Stimulated activated CD8-positive, alpha-beta memory T cell treated with anti-CD3 and anti-CD28 coated beads, Interleukin-4, amount 100 ng/mL, for 24 hours (primary cell): Measurements from ENCODE around the gene RPS15.
"Not testable (repeated sequence)": the region's sequence is repeated elsewhere in the genome, so short reads cannot be mapped to it uniquely, and the experiment has no call there.

Experiments used
- DNase-seq: peaks from one replicate; pipeline ENCODE4 v3.0.0-alpha.2; 2020; ENCODE audit warnings: low read depth

RPS15 gene

GRCh38 chr19:1470305-1471009, 32.3 kb downstream of the RPS15 start:
- DNase-seq: peak; percentile 60

DNA sequence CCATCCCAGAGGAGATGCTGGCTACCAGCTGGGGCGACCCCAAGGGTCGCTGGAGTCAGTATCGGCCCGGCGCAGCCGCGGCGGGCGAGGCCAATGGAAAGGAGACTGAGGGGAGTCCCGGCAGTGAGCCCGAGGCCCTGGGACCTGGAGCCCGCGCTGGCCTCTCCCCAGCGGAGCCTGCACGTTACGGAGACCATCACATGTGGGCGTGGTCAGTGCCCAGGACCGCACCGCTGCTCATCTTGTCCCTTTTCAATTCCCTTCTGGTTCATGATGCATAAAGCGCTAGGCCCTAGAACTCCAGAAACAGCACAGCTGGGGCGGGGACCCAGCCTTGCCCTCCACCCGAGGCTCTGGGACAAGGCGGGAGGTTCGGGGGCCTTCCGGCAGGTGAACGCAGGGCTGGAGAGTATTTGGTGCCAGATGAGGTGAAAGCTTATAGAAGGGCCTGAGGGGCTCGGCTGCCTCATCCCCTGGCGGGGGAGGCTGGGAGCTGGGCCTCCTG, 32.9 kb downstream of the RPS15 start:
- no peak for DNase-seq

- DNase-seq: no peak
These were observed 33.4 kb downstream of the RPS15 start for GRCh38 chr19:1471515-1472160.

GRCh38 chr19:1472231-1473084, 34.3 kb downstream of the RPS15 start:
- DNase-seq: no peak

GRCh38 chr19:1473085-1473851, 35.1 kb downstream of the RPS15 start:
- no peak for DNase-seq

- no peak for DNase-seq
These were observed 36.0 kb downstream of the RPS15 start for GRCh38 chr19:1474011-1474764.

DNA sequence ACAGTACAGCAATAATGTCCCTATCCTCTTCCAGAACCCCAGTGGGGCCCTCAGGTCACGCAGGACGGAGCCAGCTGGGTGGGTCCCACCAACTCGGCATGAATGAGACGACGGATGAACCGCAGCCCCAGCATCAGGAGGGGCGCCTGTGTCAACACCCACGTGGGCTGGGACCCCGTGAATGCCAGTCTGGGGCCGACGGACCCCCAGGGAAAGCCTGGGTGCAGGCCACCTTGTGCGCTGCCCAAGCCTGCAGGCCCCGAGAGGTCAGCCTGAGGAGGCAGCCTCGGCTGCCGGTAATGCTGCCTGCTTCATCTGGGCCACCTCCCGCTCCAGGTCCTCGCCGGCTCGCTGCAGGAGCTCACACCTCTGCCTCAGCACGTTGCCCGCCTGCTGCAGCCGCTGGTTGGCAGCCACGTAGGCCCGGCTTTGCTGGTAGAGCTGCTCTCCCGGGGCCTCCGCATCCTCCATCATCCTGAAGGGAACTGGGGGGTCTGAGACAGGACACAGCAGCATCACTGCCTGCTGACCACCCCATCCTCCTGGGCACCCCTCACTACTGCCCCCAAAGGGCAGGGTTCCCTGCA, 36.7 kb downstream of the RPS15 start:
- DNase-seq: no peak

DNA sequence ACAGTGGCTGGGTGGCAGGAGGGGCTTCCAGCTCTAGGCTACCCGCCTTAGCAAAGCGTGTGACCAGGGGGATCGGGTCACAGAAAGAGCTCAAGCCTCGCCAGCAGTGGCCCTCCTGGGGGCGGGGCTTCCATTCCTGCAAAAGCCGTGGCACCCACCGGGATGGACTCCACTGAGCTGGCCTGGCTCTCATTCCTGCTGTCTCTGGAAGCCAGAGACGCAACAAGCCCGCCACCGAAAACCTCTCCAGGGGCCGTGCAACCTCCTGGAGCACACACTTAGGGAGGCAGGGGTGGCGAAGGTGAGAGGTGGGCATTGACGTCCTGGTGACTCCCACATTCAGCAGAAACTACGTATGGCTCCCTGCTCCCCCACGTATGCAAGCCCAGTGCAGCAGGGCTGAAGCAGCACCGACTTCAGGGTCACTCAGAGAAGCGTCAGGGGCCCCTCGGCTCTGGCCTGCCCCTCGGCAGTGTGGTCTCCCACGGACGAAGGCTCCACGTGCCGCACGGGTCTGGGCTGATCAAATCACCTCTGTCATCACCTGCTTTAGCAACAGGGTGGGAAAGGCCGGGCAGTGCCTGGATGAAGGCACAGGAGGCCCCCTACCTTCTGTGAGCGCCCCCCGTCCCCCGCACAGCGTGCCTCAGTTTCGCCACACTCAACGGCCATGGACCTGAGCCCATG, 37.7 kb downstream of the RPS15 start:
- no peak for DNase-seq

DNA sequence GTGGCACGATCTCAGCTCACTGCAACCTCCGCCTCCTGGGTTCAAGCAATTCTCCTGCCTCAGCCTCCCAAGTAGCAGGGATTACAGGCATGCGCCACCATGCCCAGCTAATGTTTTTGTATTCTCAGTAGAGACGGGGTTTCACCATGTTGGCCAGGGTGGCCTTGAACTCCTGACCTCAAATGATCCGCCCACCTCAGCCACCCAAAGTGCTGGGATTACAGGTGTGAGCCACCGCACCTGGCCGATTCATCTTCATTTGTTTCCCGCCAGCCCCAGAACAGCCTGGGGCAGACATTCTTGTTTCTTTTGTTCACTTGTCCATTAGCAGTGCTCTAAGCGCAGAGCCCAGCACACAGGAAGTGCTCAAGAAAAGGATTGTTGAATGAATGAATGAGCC, 38.9 kb downstream of the RPS15 start:
- not testable (repeated sequence) for DNase-seq

DNA sequence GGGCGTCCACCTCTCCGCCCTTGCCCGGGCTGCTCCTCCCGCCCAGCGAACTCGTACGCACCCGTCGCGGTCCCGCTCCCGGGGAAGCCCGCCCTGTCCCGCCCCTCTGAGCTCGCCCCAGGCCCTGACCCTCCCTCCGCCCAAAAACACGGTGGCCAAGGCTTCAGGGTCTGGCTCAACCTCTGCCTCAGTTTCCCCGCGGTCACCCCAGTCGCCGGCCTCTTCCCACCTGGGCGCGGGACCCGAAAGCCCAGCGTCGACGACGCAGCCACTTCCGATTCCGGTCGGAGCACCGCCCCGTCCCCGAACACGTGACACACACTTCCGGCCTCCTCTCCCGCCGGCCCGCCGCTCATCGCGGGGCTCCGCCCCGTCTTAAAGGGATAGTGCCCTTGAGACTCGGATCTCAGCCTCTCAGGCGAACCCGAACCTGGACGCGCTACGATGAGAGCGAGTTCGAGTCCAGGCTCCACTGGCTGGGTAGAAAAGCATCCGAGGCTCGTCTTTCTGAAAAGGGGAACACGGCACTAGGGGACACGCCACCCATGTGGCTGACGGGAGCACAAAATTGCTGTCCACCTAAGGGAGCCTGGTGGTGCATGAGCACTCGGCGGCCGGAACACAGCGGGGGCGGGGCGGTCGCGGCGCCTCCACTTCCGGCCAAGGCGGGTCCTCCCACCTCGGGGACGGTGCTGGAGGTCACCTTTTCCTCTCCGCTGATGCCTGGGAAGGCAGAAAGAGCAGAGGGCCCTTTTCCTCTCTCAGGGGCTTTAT, 40.9 kb downstream of the RPS15 start, which contains the start of gene C19orf25:
C19orf25 (minus strand) TSS at position 282 of the 774 bp plus-strand sequence. CDS start 312 bp downstream, outside the sequence.
- peak; percentile 88 for DNase-seq

DNA sequence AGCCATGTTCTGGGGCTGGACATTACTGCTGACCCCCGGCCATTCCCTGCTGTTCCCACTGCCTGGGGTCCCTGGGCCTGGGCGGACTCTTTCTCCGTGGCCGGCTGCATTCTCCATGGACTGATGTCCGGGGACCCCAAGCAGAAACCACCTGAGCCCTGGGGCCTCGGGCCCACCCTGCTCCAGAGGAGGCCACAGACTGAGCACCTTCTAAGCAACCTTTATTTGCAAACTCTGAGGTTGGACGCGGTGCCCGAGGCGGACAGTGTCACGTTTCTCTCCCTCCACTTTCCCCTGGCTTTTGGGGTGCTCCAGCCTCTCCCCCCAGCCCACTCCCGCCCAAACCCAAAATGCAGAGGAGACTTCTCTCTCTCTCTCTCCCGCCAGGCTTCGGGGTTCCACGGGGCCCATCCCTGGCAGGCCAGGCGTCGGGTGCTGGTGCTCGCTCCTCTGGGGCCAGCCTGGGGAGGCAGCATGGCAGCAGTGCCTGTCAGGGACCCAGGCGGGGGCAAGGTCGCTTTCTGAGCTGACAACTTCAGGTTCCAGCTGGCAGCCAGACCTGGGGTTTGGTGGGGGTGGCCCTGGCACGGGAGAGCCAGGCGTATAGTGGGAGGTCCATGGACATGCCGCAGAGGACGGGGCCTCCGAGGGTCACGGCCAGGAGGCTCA, 43.2 kb downstream of the RPS15 start:
- no peak for DNase-seq

DNA sequence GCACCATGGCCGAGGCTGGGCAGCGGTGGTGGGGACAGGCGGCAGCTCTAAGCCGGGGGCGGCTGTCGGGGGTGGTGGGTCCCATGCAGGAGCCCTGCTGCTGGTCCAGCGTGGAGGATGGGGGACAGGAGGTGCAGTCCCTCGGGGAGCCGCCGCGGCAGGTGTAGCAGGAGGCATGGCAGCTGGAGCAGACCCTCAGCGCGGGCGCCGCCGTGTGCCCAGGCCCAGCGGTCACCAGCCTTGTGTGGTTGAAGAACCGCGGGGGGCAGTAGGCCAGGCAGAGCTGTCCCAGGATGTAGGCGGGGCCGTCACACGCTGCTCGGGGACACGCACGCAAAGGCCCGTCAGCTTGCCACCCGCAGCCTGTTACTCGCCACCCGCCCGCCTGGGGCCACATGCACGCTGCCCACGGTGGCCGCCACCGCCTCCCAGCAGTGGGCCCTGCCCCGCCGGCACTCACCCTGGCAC, 43.7 kb downstream of the RPS15 start:
- no peak for DNase-seq

GRCh38 chr19:1482361-1483130, 44.4 kb downstream of the RPS15 start:
- no peak for DNase-seq

DNA sequence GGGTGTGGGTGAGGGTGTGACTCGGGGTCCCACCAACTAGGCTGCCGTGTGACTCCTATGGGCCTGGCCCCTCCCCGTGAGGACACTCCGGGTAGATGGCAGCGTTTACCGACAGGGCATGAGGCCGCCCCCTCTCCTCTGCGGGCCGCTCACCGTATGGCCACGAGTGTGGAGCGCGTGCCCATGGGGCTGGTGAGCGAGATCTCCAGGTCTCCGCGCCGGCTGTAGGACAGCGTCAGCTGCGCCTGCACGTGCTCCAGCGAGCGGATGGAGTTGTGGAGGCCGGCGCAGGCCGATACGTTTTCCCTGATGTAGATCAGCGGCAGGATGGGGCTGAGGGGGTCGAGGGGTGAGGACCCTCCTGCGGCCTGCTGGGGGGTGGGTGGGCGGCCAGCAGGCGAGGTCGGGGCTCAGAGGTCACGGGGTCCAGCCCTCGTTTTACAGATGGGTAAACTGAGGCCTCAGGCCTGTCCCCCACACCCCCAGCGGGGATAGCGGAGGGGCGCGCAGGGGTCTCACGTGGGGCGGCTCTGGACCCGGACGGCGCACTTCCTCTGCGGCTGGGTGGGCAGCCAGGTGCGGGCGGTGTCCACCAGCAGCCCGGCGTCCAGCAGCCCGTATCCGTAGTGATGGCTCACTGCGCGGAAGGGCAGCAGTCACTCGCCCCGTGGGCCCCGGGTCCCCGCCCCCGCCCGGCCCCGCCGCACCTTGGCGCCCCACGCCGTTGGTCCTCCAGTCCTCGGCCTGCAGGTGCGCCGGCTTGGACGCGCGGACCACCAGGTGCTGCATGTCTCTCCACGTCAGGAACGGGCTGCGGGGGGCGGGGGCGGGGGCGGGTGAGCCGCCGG, 45.2 kb downstream of the RPS15 start:
- no peak for DNase-seq

DNA sequence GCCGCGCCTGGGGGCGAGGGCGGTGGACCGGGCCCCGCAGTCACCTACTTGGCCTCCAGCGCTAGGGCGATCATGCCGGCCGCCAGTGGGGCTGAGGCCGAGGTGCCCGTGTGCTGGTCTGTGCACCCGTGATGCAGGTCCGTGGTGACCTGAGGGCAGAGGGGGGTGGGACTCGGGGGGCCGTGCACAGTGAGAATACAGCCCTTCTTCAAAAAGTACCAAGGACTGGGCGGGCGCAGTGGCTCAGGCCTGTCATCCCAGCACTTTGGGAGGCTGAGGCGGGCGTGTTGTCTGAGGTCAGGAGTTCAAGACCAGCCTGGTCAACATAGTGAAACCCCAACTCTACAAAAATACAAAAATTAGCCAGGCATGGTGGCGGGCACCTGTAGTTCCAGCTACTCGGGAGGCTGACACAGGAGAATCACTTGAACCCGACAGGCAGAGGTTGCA, 45.8 kb downstream of the RPS15 start:
- DNase-seq: no peak

- DNase-seq: no peak
These were observed 48.8 kb downstream of the RPS15 start for GRCh38 chr19:1486720-1487575.
